ENCODE results near the gene NR1D2.

Gene NR1D2

DNA sequence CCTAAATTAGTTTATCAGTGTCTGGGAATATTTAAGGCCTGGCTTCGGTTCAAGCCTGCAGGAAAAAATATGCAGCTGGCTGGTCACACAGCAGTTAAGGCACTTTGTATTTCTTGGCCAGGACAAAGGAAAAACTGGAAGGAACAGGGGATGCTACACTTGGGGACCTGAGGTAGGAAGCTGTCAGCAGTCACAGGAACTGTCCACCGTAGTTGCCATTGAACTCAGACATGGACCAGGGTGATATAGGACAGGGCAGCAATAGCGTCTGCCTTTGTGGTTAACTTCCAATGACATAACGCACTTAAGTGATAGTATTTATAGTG is 49.1 kb downstream of the NR1D2 start:
- Histone ChIP-seq H3K9me3 (ENCODE audit: control insufficient read depth, insufficient read depth, low read depth, low read length) (no peaks in the 10 kb centered on the region), H3K27ac (ENCODE audit: extremely low read depth, low read depth, low read length) (no peak overlapping the region), H3K36me3 (ENCODE audit: control insufficient read depth in 2 of 2, insufficient read depth in 1 of 2, low read length in 2 of 2) (no peaks in the 10 kb centered on the region), H3K4me3 (ENCODE audit: low read depth, low read length) (no peak overlapping the region), H3K4me1 (ENCODE audit: control insufficient read depth, insufficient read depth, low read length) (peaks cover 10% of the 10 kb centered on the region)
- CTCF ChIA-PET: interaction anchor here (1.0 kb wide), 1 partner anchor 104 kb away, joined by 4 read pairs; no protein-coding TSS in a partner anchor
- POLR2A ChIA-PET: no interaction called here
- no peak for TF ChIP-seq OVOL3 (tag by site-specific recombination; IDR thresholded peaks at IDR 0.05)
- TF ChIP-seq ZBTB8A (tag by site-specific recombination; IDR thresholded peaks at IDR 0.05): no peak
- no peak for TF ChIP-seq ZNF23 (tag by site-specific recombination; IDR thresholded peaks at IDR 0.05; ENCODE audit: borderline replicate concordance)
- TF ChIP-seq ZNF433 (tag by site-specific recombination; IDR thresholded peaks at IDR 0.05; ENCODE audit: low read depth): no peak
- TF ChIP-seq, protein P1, sequence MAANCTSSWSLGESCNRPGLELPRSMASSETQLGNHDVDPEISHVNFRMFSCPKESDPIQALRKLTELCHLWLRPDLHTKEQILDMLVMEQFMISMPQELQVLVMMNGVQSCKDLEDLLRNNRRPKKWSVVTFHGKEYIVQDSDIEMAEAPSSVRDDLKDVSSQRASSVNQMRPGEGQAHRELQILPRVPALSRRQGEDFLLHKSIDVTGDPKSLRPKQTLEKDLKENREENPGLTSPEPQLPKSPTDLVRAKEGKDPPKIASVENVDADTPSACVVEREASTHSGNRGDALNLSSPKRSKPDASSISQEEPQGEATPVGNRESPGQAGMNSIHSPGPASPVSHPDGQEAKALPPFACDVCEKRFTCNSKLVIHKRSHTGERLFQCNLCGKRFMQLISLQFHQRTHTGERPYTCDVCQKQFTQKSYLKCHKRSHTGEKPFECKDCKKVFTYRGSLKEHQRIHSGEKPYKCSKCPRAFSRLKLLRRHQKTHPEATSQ (tag by site-specific recombination; IDR thresholded peaks at IDR 0.05): no peak
- no peak for TF ChIP-seq ZIC2 (tag by site-specific recombination; IDR thresholded peaks at IDR 0.05)
- TF ChIP-seq, protein P2, sequence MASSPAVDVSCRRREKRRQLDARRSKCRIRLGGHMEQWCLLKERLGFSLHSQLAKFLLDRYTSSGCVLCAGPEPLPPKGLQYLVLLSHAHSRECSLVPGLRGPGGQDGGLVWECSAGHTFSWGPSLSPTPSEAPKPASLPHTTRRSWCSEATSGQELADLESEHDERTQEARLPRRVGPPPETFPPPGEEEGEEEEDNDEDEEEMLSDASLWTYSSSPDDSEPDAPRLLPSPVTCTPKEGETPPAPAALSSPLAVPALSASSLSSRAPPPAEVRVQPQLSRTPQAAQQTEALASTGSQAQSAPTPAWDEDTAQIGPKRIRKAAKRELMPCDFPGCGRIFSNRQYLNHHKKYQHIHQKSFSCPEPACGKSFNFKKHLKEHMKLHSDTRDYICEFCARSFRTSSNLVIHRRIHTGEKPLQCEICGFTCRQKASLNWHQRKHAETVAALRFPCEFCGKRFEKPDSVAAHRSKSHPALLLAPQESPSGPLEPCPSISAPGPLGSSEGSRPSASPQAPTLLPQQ (tag by site-specific recombination; IDR thresholded peaks at IDR 0.05): no peak
- TF ChIP-seq ZSCAN16 (tag by site-specific recombination; IDR thresholded peaks at IDR 0.05): no peak
- TF ChIP-seq, protein P3, sequence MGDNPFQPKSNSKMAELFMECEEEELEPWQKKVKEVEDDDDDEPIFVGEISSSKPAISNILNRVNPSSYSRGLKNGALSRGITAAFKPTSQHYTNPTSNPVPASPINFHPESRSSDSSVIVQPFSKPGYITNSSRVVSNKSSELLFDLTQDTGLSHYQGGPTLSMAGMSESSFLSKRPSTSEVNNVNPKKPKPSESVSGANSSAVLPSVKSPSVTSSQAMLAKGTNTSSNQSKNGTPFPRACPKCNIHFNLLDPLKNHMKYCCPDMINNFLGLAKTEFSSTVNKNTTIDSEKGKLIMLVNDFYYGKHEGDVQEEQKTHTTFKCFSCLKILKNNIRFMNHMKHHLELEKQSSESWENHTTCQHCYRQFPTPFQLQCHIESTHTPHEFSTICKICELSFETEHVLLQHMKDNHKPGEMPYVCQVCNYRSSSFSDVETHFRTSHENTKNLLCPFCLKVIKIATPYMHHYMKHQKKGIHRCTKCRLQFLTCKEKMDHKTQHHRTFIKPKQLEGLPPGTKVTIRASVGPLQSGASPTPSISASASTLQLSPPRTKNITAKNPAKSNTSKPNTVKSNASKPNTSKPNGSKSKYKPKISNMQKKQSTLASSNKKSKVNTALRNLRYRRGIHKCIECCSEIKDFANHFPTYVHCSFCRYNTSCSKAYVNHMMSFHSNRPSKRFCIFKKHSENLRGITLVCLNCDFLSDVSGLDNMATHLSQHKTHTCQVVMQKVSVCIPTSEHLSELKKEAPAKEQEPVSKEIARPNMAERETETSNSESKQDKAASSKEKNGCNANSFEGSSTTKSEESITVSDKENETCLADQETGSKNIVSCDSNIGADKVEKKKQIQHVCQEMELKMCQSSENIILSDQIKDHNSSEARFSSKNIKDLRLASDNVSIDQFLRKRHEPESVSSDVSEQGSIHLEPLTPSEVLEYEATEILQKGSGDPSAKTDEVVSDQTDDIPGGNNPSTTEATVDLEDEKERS (tag by site-specific recombination; IDR thresholded peaks at IDR 0.05): no peak
- no peak for TF ChIP-seq ZNF501 (tag by site-specific recombination; IDR thresholded peaks at IDR 0.05)
- TF ChIP-seq ZNF544 (tag by site-specific recombination; IDR thresholded peaks at IDR 0.05): no peak
- no peak for TF ChIP-seq ZNF585B (tag by site-specific recombination; IDR thresholded peaks at IDR 0.05)
- TF ChIP-seq ZBTB10 (tag by site-specific recombination; IDR thresholded peaks at IDR 0.05): no peak
- TF ChIP-seq ZNF112 (tag by site-specific recombination; IDR thresholded peaks at IDR 0.05): no peak
- TF ChIP-seq ZNF416 (tag by site-specific recombination; IDR thresholded peaks at IDR 0.05): no peak

GRCh38 chr3:23995219-23995618 is 50.1 kb downstream of the NR1D2 start:
- TF ChIP-seq OSR2 (tag by site-specific recombination; IDR thresholded peaks at IDR 0.05) (no peak), ZNF580 (tag by site-specific recombination; IDR thresholded peaks at IDR 0.05) (no peak), GFI1B (tag by site-specific recombination; IDR thresholded peaks at IDR 0.05) (no peak), ZNF707 (tag by site-specific recombination; IDR thresholded peaks at IDR 0.05) (no peak), SP3 (tag by site-specific recombination; IDR thresholded peaks at IDR 0.05) (no peak), ZIC2 (tag by site-specific recombination; IDR thresholded peaks at IDR 0.05) (no peak), IKZF3 (tag by site-specific recombination; IDR thresholded peaks at IDR 0.05) (no peak), ZFP37 (tag by site-specific recombination; IDR thresholded peaks at IDR 0.05) (no peak)
- Histone ChIP-seq H3K4me3 (ENCODE audit: low read depth, low read length) (no peak overlapping the region), H3K27ac (ENCODE audit: extremely low read depth, low read depth, low read length) (no peak overlapping the region), H3K4me1 (ENCODE audit: control insufficient read depth, insufficient read depth, low read length) (peaks cover 10% of the 10 kb centered on the region), H3K9me3 (ENCODE audit: control insufficient read depth, insufficient read depth, low read depth, low read length) (no peaks in the 10 kb centered on the region), H3K36me3 (ENCODE audit: control insufficient read depth in 2 of 2, insufficient read depth in 1 of 2, low read length in 2 of 2) (no peaks in the 10 kb centered on the region)
- POLR2A ChIA-PET: interaction anchor here (1.2 kb wide), 1 partner anchor 79 kb away, joined by 3 read pairs; the partner anchor contains the start of genes NKIRAS1 and RPL15
- CTCF ChIA-PET: interaction anchor here (1.0 kb wide), 1 partner anchor 105 kb away, joined by 4 read pairs; no protein-coding TSS in a partner anchor

Data from HEK293 (cell line).